SK-N-MC (cell line): ENCODE measurements around the gene SEMA3C.

Source experiments
- EZH2 ChIP-seq: fragments of 200-600 bp; sonication (generic); IDR thresholded peaks from one replicate; pipeline ENCODE4 v1.6.1; 2017; ENCODE audit warnings: antibody characterized with exemption
- POLR2AphosphoS5 ChIP-seq: IDR thresholded peaks from 2 replicates; pipeline ENCODE4 v1.6.1; 2012; ENCODE audit warnings: mild to moderate bottlenecking, low read depth, low read length, borderline replicate concordance

DNA sequence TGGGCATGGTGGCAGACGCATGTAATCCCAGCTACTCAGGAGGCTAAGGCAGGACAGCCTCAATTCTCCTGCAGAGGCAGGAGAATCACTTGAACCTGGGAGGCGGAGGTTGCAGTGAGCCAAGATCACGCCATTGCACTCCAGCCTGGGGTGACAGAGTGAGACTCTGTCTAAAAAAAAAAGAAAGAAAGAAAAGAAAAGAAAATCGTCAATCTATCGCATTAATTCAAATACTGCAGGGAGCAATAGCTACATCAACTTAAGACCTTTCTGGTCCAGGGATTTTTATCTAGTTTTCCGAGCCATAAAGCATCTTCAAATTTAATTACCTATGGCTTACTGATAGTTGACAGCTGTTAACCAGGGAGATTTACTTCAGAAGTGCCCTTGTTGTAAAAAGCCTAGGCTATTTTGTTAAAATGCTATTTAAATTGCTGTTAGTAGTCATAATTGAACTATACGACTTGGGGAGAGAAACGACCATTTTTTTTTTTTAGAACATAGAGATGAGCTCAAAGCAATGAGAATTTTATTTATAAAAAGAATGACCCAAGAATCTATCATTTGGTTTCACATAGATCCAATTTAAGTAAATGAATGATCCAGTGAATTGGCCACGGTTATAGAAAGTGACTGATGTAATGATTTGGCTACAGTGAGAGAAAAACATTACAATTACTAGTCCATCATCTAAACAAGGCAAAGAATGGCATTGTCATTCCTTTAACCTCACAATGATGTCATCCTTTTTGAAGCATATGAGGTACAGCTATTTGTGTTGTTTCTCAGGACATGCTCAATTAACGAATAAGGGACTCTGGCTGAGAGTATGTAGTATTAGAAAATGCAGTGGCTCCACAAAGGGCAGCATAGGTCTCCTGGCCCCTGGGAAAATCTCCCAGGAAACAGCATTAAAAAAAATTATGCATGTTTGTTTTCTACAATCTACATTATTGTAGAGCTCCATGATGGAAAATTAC is 85.3 kb downstream of the SEMA3C start:
- TF ChIP-seq EZH2 = no peak
- TF ChIP-seq POLR2AphosphoS5 = no peak
